PC-9 (cell line): ENCODE measurements around the gene TBC1D2. TPM values are rescaled to one million over a fixed set of nuclear protein-coding genes. Genes with fewer than 3 reads are reported as not detected.

ENCODE experiments used
- BruUV-seq: library from RNA; stranded (reverse); fragments of 400-500 nt; replicated peaks from 2 replicates; lab custom pipeline; 2021; lab: Mats Ljungman, UMichigan
- CTCF ChIA-PET: fragments of 300-600 bp; sonication (Branson Sonifier 250); formaldehyde crosslinking; loops from one replicate; lab custom pipeline; 2022; ENCODE audit warnings: antibody characterized with exemption; lab: Charles Lee
- POLR2A ChIA-PET: fragments of 300-600 bp; sonication (Branson Sonifier 250); formaldehyde crosslinking; loops from one replicate; lab custom pipeline; 2022; ENCODE audit warnings: antibody characterized with exemption; ENCODE audit not compliant: unreplicated experiment; lab: Charles Lee
- DNase-seq, 2 experiments: peaks; one replicate each; pipeline versions ENCODE4 v3.0.0 to v3.0.0-alpha.2; 2015 to 2022; ENCODE audit warnings: mixed read lengths in 1 of 2
- H2AFZ ChIP-seq: fragments of 200-600 bp; sonication (generic); 2 replicates; pipeline ENCODE4 v1.8.1; 2017; ENCODE audit warnings: antibody characterized with exemption
- H3F3A ChIP-seq: fragments of 200-600 bp; sonication (generic); 2 replicates; pipeline ENCODE4 v1.8.1; 2017; ENCODE audit warnings: antibody characterized with exemption, mild to moderate bottlenecking, low read depth; ENCODE audit not compliant: insufficient read depth
- H3K27ac ChIP-seq: fragments of 200-600 bp; sonication (generic); 2 replicates; pipeline ENCODE4 v1.6.1; 2016; ENCODE audit warnings: mixed run types
- H3K27me3 ChIP-seq: fragments of 200-600 bp; sonication (generic); 2 replicates; pipeline ENCODE4 v1.6.1; 2016; ENCODE audit warnings: low read depth, mixed run types; ENCODE audit not compliant: insufficient read depth
- H3K36me3 ChIP-seq: fragments of 200-600 bp; sonication (generic); 2 replicates; pipeline ENCODE4 v1.6.1; 2016; ENCODE audit warnings: low read depth, mixed run types
- H3K4me1 ChIP-seq: fragments of 200-600 bp; sonication (generic); replicated peaks from 2 replicates; pipeline ENCODE4 v1.6.1; 2016; ENCODE audit warnings: mixed run types; ENCODE audit not compliant: insufficient read depth
- H3K4me2 ChIP-seq: fragments of 200-600 bp; sonication (generic); 2 replicates; pipeline ENCODE4 v1.6.1; 2017; ENCODE audit warnings: mixed run types
- H3K4me3 ChIP-seq: fragments of 200-600 bp; sonication (generic); 2 replicates; pipeline ENCODE4 v1.6.1; 2016; ENCODE audit warnings: mixed run types
- H3K79me2 ChIP-seq: fragments of 200-600 bp; sonication (generic); 2 replicates; pipeline ENCODE4 v1.6.1; 2017; ENCODE audit warnings: low read depth, mixed run types
- H3K9me2 ChIP-seq: fragments of 200-600 bp; sonication (generic); 2 replicates; pipeline ENCODE4 v1.8.1; 2017; ENCODE audit warnings: mild to moderate bottlenecking; ENCODE audit not compliant: insufficient read depth
- H3K9me3 ChIP-seq: fragments of 200-600 bp; sonication (generic); 2 replicates; pipeline ENCODE4 v1.8.1; 2016; ENCODE audit warnings: low read depth; ENCODE audit not compliant: insufficient read depth
- H4K20me1 ChIP-seq: fragments of 200-600 bp; sonication (generic); 2 replicates; pipeline ENCODE4 v1.8.1; 2017; ENCODE audit not compliant: insufficient read depth
- EZH2 ChIP-seq: fragments of 200-600 bp; sonication (generic); IDR thresholded peaks from 2 replicates; pipeline ENCODE4 v1.8.0; 2017; ENCODE audit warnings: antibody characterized with exemption, low read depth
- intact Hi-C: fragments of 100-400 bp; cut with micrococcal nuclease; formaldehyde crosslinking; loops from one replicate; pipeline ENCODE4 v1.10.0; 2022; ENCODE audit not compliant: unreplicated experiment
- total RNA-seq: library from RNA; stranded (reverse); gene quantifications from 2 replicates; pipeline ENCODE4 v1.2.3, GENCODE V29; 2021
- TF ChIP-seq, protein P1 (sequence below): fragments of 200-600 bp; sonication (generic); conservative IDR thresholded peaks from 2 replicates; pipeline ENCODE4 v1.6.1; 2017; ENCODE audit warnings: mixed run types, antibody characterized with exemption, mild to moderate bottlenecking, moderate library complexity

Gene TBC1D2
- total RNA-seq, 1 experiment from 2014 or later = 44.7 TPM

DNA sequence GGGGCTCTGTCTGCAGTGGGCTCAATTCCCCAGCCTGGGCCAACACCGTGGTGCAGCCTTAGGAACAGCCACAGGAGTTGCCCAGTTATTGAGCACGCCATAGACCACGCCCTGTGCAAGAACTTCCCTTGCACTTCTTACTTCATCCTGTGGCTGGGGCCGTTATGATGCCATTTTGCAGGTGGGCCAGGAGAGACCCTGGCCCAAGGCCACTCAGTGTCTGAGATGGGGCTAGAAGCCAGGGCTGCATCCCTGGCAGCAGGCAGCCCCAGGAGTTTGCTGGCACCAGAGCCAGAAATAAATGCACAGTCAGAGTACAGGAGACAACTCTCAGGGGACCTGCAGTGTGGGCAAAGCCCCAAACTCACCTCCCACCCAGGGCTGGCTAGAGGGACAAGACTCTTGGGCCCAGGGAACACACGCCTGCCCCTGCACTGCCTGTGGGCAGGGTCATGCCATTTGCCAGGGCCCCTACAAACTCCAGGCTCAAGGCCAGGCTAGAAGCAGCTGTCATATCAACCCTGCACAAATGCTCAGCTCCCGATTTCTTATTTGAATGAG lies 69.8 kb downstream of the TBC1D2 start:
- BruUV-seq = no TSS peak
- intact Hi-C loops = no loop called here
- TF ChIP-seq, protein P1, sequence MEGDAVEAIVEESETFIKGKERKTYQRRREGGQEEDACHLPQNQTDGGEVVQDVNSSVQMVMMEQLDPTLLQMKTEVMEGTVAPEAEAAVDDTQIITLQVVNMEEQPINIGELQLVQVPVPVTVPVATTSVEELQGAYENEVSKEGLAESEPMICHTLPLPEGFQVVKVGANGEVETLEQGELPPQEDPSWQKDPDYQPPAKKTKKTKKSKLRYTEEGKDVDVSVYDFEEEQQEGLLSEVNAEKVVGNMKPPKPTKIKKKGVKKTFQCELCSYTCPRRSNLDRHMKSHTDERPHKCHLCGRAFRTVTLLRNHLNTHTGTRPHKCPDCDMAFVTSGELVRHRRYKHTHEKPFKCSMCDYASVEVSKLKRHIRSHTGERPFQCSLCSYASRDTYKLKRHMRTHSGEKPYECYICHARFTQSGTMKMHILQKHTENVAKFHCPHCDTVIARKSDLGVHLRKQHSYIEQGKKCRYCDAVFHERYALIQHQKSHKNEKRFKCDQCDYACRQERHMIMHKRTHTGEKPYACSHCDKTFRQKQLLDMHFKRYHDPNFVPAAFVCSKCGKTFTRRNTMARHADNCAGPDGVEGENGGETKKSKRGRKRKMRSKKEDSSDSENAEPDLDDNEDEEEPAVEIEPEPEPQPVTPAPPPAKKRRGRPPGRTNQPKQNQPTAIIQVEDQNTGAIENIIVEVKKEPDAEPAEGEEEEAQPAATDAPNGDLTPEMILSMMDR = no peak
- no peak for TF ChIP-seq EZH2
- Histone ChIP-seq H3F3A (no peaks in the 10 kb centered on the region; the same call in 1 of the 2 replicates), H3K27ac (no peak overlapping the region), H3K9me3 (no peaks in the 10 kb centered on the region), H3K27me3 (no peaks in the 10 kb centered on the region), H3K79me2 (0 out of 2 replicates have a peak, but pooled peaks cover 5% of the 10 kb centered on the region), H3K4me3 (no peak overlapping the region), H4K20me1 (no peaks in the 10 kb centered on the region), H3K9me2 (no peaks in the 10 kb centered on the region), H3K4me2 (no peak overlapping the region), H3K4me1 (no peaks in the 10 kb centered on the region), H3K36me3 (no peaks in the 10 kb centered on the region), H2AFZ (no peak overlapping the region)
- POLR2A ChIA-PET = no interaction called here
- DNase-seq = no peak
- CTCF ChIA-PET = no interaction called here

DNA sequence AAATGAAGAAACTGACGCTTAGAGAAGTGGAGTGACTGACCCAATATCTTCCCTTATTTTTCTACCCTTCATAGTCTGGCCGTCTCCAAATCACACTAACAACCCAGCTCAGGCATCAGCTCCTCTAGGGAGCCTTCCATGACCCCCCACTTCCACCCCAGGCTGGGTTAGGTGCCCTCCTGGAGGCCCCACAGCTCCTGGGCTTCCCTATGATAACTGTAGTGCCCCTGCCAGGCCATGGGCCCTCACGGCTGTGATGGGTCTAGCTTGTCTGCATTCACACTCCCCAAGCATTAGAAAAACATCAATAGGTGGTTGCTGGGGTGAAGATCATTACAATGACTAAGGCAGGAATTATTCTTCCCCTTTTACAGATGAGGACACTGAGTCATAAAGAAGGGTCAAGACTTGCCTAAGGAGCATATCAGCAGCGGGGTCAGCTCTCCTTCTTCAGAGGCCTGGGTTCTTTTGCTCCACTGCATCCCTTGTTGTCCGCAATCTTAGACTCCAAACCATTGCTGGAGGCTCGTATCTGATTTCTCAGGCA lies 70.4 kb downstream of the TBC1D2 start:
- Histone ChIP-seq H3K27ac (no peak overlapping the region), H3K4me1 (no peaks in the 10 kb centered on the region), H3F3A (no peaks in the 10 kb centered on the region), H3K36me3 (no peaks in the 10 kb centered on the region), H3K4me3 (no peak overlapping the region), H3K9me3 (no peaks in the 10 kb centered on the region), H3K9me2 (no peaks in the 10 kb centered on the region), H3K27me3 (no peaks in the 10 kb centered on the region), H3K4me2 (no peak overlapping the region), H2AFZ (no peak overlapping the region), H4K20me1 (no peaks in the 10 kb centered on the region), H3K79me2 (0 out of 2 replicates have a peak, but pooled peaks cover 5% of the 10 kb centered on the region)
- BruUV-seq = no TSS peak
- TF ChIP-seq, protein P1 = no peak
- TF ChIP-seq EZH2 = no peak
- CTCF ChIA-PET = no interaction called here
- POLR2A ChIA-PET = no interaction called here
- intact Hi-C loops = no loop called here
- DNase-seq = no peak

- ChIA-PET CTCF (no interaction called here), POLR2A (no interaction called here)
- intact Hi-C loops = no loop called here
- no peak for TF ChIP-seq EZH2
- Histone ChIP-seq H3K9me2 (no peaks in the 10 kb centered on the region), H4K20me1 (no peaks in the 10 kb centered on the region), H3K4me3 (no peak overlapping the region), H3K36me3 (no peaks in the 10 kb centered on the region), H3F3A (no peaks in the 10 kb centered on the region), H3K27ac (no peak overlapping the region), H3K27me3 (no peaks in the 10 kb centered on the region), H3K9me3 (no peaks in the 10 kb centered on the region), H3K79me2 (0 out of 2 replicates have a peak, but pooled peaks cover 3% of the 10 kb centered on the region), H3K4me2 (no peak overlapping the region), H3K4me1 (no peaks in the 10 kb centered on the region), H2AFZ (no peak overlapping the region)
- no peak for DNase-seq
- no TSS peak for BruUV-seq
Observed at GRCh38 chr9:98184326-98184725, 71.1 kb downstream of the TBC1D2 start.
